NCI-H2081 (cell line): ENCODE measurements around the gene PRM1.

ENCODE experiments used
- DNase-seq, 2 experiments: peaks; one replicate each; lab custom pipeline; 2025; lab: John Stamatoyannopoulos, UW

The PRM1 gene

DNA sequence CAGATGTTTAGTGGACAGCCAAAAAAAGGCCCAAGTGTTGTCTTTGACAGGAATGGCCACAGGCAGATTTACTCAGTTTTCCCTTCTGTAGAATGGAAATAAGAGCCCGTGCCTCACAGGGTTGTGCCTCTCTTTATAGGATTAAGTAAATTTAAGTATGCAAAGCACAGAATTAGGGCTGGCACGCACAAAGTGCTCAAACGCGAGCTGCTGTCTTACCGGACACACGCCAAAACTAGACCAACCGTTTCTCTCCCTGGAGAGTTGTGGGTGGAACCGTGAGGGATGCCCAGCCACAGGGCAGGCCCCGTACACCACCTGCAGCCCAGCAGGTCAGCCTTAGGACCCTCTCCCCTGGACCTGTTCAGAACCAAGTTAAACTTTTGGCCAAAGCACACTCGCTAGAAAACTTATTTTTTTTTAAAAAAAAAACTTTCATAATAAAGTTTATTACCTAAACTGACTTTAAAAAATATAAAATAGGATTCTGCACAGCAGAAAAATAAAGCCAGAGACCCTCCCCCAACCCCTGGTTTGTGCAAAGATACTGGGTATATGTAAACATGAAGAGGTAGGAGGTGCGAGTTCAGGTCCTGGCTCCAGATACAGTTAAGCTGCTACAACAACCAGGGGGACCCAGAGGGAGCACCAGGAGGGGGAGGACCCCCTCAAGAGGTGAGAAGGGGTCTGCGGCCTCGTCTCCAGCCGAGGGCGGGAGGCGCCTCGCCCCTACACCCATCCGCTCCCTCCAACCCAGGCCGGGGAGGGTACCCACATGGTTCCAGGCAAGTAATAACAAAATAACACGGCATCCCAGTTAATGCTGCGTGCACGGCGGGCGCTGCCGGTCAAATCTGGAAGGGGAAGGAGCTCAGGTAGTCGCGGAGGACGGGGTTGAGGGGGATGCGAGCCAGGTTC lies 26.9 kb downstream of the PRM1 start:
- no peak for DNase-seq

DNA sequence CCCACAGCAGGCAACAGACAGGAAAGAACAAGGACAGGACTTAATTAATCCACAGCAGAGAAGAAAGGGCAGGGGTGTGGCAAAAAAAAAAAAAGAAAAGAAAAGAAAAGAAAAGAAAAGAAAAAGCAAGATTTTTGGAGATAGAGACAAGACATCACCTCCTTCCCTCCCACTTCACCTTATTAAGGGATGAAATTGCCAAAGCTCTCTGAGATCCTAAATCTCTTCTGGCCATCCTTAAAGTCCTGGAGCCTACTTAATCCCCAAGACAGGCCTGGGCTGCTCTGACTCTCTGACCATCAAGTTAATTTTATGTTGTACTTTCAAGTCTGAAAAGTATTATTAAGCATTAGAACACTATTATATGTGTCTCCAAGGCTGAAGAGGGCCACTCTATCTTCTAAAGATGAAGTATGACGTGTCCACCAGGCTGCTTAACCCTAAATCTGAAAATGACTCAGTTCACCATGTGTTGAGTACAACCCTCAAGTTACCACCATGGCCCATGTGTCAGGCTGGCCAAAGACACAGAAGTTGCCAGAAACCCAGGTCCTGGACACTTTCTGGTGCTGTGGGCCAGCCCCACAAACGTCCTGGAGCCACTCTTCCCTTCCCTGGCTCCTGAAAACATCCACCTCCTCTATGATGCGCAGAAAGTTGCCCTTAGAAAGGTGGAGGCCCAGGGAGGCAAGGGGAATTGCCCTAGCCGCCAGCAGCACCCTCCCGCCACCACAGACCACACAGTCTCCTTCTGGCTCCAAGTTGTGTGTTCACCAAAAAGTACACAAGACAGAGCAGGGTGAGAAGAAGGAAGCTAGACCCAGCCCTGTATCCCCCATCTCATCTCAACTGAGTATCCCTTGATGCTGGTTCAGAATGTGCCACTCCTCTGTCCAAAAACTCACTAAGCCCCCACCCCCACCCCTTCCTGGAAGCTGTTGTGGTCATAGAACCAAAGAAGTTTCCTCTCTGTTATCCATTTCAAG lies 27.8 kb downstream of the PRM1 start:
- DNase-seq: no peak

DNA sequence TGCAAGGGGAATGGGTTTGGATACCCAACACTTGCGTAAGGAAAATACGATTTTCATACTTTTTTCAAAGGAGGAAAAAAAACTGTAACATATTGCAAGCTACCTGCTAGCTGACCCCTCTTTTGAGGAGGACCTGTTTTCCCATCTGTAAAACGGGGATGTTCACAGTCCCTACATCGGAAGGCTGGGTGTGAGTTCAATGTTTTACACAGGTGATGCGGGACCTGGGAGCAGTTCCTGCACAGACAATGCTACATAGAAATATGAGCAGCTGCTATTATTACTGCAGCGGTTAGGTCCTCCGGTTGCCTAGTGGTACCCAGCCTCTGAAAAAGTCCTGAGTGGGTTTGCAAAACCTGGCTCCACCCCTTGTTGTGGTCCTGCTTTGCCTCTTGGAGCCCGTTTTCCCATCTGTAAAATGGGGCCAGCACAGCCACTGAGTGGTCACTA lies 28.6 kb downstream of the PRM1 start:
- DNase-seq: no peak

DNA sequence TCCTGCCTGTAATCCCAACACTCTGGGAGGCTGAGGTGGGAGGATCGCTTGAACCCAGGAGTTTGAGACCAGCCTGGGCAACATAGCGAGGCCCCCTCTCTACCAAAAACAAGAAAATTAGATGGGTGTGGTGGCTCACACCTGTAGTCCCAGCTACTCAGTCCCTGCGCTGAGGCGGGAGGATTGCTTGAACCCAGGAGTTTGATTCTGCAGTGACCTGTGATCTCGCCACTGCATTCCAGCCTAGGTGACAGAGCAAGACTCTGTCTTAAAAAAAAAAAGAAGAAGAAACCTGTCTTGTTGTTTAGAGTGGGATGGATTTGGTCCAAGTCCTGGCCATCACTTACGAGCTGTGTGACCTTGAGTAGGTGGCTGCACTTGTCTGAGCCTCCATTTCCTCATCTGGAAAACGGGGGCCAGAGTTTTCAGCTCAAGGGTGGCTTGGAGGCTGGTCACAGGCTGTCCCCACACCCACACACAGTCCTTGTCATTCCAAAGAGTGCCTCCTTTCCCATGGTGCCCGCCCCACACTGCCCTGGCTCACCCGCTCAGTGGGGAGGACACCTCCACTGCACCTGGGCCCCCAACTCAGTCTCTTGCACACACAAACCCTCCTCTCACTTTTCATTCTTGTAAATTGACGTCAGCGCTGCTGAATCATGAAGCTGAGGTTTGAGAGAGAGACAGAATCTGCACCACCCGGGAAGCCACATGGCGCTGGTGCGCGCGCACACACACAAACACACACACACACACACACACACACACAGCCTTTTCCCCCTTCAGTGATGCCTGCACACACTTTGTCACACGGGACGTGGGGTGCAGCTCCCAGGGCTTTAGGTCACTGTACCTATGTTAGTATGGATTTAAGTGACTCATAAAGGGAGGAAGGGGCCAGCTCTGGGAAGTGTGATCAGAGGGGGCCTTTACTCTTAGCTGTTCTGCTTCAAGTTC lies 29.3 kb downstream of the PRM1 start:
- no peak for DNase-seq

DNA sequence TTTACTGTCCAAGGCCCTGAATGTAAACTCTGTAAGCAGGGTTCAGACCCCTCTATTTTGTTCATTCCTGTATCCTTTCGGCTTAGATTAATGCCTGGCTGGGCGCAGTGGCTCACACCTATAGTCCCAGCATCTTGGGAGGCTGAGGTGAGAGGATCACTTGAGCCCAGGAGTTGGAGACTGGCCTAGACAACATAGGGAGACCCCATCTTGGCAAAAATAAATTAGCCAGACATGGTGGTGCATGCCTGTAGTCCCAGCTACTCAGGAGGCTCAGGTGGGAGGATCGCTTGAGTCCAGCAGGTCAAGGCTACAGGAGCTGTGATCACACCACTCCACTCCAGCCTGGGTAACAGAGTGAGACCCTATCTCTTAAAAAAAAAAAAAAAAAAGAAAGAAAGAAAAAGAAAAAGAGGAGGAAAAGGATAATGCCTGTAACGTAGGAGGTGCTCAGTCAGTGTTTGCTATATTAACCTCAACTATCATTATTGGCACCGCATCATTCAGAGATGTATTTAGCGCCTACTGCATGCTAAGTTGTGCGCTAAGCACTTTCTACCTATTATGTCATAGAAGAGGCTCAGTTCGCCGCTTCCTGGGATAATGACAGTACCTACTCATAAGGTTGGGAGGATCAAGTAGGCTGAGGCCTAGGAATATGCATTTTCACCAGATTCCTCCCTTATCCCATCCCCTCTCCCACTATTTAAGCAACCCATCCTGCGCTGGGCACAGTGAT lies 30.2 kb downstream of the PRM1 start:
- no peak for DNase-seq

DNA sequence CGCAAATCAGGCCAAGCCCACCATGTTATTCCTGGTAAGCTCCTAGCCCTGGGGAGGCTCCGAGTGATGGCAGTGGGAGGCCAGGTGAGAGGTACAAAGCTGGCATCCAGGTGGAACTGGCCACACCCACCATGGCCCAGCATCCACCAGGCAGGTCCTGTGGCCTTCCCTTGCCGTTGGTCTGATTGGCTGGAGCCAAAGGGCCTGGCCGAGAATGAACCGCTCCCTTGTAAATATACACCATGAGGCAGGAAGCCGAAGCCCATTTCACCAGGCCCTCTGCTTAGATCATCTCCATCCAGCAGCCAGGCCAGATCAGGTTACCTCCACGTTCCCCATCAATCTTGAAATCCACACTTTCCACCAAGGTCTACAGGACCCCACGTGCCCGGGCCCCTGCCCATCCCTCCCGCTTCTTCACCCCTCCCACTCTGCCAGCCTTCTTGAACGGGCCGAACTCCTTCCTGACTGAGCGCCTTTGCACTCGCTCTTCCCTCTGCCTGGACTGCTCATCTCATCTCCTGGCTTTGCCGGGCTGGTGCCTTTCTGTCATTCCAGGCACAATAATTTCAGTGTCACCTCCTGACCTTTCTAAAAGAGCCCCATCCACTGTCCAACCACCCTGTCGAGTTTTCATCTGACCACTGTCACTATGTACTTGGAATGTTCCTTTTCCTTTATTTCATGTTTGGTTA lies 30.9 kb downstream of the PRM1 start:
- no peak for DNase-seq

DNA sequence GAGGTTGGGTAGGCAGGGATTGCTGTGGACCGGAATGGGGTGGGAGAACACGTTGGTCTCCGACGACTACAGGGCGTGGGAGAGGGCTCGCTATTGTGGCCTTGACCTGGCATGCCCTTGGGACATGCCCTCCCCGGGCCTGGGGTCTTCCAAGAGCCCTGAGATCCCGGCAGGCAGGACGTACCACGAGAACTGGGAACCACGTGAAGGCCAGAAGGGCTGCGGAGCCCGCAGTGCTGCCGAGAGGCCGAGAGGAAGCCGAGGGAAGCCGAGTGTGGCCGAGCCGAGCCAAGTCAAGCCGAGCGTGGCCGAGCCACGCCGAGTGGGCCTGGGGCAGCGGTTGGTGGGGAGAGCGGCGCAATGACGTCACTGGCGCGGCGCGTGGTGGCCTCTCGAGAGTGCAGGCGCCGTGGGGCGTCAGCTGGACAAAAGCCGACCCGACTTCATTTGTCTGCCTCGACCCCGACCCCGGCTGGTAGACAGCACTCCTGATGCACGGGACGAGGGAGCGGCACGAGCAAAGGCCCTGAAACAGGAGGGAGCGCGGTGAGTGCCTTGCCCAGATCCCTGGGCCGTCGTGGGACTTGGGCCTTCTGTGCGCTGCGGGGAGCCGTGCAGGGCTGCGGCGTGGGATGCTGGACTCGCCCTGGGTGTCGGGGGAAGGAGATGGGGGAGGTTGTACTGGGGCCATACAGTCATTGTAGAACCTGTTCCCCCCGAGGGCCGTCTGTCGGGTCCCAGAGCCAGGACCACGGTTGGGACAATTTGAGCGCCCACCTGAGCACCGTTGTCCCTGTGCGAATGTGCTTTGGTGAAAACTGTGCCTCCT lies 31.7 kb downstream of the PRM1 start:
- DNase-seq: no peak

DNA sequence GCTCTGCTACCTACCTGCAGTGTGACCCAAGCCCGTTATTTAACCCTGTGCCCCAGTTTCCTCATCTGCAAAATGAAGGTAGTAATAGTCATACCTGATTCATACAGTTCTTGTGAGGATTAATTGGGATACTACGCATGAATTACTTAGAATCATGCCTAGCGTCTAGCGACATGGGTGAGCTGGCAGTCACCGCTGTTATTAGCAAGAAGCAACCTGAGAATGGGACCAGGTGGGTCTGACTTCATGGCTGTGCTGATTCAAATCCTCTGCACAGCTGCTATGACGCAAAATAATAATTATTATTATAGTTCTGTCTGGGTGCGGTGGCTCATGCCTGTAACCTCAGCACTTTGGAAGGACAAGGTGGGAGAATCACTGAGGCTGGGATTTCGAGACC lies 33.0 kb downstream of the PRM1 start:
- peak in 1 of 2 experiments; percentile 5 for DNase-seq

DNA sequence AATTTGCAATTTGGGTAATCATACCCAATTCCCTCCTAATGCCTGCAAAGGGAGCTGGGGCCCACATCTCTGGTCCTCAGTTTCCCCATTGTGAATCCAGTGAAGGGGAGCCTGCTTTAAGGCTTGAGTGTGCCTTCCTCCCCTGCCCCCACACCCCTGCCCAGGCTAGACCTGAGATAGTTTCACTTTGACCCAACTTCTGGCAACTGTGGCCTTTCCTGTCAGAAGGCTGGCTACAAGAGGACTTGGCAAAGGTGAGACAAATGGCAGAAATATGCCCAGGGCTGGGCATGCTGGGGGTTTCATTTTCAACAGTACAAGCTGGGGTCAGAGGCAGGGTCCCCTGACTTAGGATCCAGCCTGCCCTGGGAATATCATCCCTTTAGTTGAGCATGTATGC lies 35.1 kb downstream of the PRM1 start:
- DNase-seq: no peak

DNA sequence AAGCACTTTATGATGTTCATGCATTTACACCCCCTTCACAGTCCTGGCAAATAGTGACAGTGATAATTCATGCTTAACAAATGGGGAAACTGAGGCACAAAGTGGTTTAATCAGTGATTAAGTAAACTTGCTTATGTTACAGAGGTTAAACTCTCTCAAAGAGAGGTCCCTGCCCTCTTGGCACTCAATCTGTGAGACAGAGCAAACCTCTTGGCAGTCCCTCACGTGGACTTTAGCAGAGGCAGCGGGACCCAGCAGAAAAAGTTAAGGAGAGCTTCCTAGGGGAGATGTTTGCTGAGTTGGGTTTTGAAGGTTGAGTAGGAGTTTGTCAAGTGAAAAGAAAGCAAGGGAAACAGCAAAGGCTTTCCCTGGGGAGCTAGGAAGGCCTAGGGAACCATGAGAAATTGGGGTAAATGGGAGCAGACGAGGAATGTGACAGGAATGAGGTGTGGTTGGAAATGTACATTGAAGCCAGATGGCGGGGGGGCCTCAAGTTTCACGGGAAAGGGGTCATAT lies 35.9 kb downstream of the PRM1 start:
- no peak for DNase-seq

DNA sequence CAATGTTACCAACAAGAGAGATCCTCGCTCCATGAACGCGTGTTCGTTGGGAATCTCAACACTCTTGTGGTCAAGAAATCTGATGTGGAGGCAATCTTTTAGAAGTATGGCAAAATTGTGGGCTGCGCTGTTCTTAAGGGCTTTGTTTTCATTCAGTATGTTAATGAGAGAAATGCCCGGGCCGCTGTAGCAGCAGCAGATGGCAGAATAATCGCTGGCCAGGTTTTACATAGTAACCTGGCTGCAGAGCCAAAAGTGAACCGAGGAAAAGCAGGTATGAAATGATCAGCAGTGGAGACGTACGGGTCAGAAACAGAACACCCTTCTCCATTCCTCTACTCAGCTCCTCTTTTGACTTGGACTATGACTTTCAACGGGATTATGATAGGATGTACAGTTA lies 38.5 kb downstream of the PRM1 start:
- DNase-seq: no peak

DNA sequence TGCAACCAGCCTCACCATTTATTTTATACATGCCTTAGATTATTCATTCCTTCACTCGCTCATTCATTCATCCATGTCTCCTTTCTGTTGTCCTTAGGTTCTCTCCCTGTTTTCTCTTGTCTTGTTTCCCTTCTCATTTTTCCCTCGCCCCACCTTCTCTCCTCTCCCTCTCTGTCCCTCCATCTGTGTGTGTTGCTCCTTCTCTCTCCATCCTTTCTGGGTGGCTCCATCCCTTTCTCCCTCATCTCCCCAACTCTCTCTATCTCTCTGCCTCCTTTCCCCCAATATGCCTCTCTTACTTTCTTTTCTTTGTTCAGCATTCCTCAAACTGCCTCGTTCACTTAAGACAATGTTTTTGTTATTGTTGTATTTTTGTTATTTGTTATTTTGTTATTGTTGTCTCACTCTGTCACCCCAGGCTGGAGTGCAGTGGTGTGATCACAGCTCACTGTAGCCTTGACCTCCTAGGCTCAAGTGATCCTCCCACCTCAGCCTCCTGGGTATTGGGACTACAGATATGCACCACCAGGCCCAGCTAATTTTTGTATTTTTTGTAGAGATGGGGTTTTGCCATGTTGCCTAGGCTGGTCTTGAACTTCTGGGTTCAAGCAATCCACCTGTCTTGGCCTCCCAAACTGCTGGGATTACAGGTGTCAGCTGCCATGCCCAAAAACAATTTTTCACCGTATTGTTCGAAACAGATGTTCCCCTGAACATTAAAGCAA lies 39.5 kb downstream of the PRM1 start:
- DNase-seq: no peak

DNA sequence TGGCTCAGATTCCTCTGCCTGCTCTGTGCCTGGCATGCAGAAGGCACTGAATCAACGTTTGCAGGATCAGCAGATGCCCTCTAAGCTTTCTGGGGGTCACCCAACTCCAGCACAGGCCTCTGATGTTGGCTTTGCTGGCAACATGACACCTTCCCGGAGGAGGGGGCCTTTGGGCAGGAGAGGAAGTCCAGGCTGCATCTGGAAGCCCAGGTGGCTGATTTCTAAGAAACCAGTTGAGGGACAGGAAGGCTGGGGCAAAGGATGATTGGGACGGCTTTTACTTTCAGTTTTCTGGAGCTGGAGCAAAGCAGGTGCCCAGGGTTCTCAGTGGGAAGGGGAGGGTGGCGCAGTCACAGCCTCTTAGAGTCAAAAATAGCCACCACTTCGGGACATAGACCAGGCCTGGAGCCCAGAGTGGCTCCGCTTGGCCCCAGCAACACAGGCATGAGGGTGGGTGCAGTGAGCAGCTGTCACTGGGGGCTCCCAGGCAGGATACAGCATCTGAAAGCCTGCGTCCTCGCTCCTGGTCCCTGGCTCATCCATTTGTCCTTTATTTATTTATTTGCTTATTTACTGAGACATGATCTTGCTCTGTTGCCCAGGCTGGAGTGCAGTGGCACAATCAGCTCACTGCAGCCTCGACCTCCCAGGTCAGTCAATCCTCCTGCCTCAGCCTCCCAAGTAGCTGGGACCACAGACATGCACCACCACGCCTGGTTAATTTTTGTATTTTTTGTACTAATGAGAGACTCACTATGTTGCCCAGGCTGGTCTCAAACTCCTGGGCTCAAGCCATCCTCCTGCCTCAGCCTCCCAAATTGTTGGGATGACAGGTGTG lies 40.3 kb downstream of the PRM1 start:
- DNase-seq: no peak

DNA sequence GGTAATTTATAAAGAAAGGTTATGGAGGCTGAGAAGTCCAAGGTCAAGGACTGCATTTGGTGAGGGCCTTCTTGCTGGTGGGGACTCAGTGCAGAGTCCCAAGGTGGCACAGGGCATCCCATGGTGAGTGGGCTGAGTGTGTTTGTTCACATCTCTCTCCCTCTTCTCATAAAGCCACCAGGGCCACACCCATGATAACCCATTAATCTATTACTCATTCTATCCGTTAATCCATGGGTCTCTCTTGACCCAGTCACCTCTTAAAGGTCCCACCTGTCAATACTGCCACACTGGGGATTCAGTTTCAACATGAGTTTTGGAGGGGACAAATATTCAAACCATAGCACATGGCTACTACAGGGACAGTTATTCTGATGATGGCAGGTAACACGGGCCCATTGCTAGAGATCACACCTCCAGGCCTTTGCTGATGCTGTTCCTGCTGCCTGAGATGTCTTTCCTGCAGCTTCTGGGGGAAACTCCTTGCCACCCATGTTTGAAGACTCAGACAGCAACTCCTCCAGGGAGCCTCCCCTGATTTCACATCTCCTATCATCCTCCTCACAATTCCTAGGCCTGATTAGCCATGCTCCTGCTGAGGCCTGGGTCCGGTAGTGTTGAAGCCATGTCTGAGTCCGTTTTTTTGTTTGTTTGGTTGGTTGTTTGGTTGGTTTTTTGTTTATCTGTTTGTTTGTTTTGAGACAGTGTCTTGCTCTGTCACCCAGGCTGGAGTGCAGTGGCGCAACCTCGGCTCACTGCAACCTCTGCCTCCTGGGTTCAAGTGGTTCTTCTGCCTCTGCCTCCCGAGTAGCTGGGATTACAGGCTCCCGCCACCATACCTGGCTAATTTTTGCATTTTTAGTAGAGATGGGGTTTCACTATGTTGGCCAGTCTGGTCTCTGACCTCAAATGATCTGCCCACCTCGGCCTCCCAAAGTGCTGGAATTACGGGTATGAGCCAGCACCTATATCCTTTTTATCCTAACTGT lies 41.2 kb downstream of the PRM1 start:
- DNase-seq: no peak

DNA sequence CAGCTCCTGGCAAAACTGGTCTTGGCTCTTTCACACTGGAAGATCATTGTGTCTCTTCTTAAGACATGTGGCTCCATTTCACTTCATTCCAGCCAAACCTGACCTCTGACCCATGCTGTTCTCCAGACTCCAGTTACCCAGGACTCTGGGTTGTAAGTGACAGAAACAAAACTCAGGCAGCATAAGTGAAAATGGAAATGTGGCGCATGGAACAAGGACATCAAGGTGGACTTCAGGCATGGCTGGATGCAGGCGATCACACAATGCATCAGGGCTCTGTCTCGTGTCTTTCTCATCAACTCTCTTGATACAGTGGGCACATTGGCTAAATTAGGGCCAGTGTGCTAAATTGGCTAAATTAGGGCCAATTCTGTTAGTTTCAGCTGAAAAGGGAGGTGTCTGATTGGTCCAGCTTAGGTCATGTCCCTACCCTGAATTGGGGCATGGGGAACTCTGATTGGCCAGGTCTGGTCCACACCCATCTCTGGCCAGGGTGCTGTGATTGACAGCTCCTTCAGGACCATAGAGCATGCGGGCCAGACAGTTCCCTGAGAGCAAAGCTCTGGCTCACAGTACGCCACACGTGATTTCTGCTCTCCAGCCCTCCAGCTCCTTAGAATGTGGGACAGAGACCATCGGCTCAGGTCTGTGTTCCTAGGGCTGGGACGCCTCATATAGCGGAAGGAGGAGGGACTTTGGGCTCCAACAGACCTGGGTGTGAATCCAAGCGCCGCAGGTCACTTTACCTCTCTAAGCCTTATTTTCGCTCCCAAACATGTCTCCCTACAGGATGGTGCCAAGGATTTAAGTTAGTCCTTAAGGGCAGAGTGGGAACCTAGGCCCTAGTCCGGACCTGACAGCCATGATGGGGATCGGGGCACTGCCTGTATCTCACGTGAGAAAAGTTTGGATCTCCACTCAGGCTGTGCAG lies 42.6 kb downstream of the PRM1 start:
- no peak for DNase-seq
